Transverse colon (tissue), 4 donors: ENCODE measurements around the gene FHAD1. TPM values are rescaled to one million over a fixed set of nuclear protein-coding genes. Genes with fewer than 3 reads are reported as not detected.

Experiments used
- DNase-seq: peaks from one replicate; pipeline ENCODE4 v3.0.0-alpha.2; 2019
- H3K27ac ChIP-seq, 4 donors: fragments of 200-600 bp; sonication (generic); 2 replicates each; pipeline ENCODE4 v1.5.1; 2016 to 2018; ENCODE audit warnings: inconsistent platforms in 4 of 4
- H3K27me3 ChIP-seq: fragments of 200-600 bp; sonication (generic); 2 replicates; pipeline ENCODE4 v1.5.1; 2017; ENCODE audit warnings: inconsistent platforms
- H3K36me3 ChIP-seq, 4 donors: fragments of 200-600 bp; sonication (generic); 2 replicates each; pipeline ENCODE4 v1.5.1; 2017 to 2019; ENCODE audit warnings: inconsistent platforms in 4 of 4
- H3K4me1 ChIP-seq, 4 donors: fragments of 200-600 bp; sonication (generic); 2 replicates each; pipeline ENCODE4 v1.5.1; 2017 to 2020; ENCODE audit warnings: inconsistent platforms in 4 of 4
- H3K4me3 ChIP-seq, 4 donors: fragments of 200-600 bp; sonication (generic); 1 replicate in 1 of 4; 2 replicates in 3 of 4; pipeline versions ENCODE4 v1.5.1 to v1.6.1; 2017 to 2019; ENCODE audit warnings: inconsistent platforms in 4 of 4
- H3K9me3 ChIP-seq, 2 donors: fragments of 200-600 bp; sonication (generic); 2 replicates each; pipeline ENCODE4 v1.5.1; 2017 to 2019; ENCODE audit warnings: inconsistent platforms in 2 of 2
- EP300 ChIP-seq: sonication (generic); formaldehyde crosslinking; IDR thresholded peaks from one replicate; pipeline ENCODE4 v1.6.1; 2017; ENCODE audit warnings: antibody characterized with exemption, low read depth
- POLR2A ChIP-seq: fragments of 450-650 bp; IDR thresholded peaks from one replicate; pipeline ENCODE4 v1.6.1; 2016; ENCODE audit warnings: antibody characterized with exemption, mild to moderate bottlenecking, moderate library complexity
- POLR2AphosphoS5 ChIP-seq, 3 donors: sonication (generic); formaldehyde crosslinking; IDR thresholded peaks; one replicate each; pipeline ENCODE4 v1.6.1; 2016; ENCODE audit warnings: antibody characterized with exemption in 3 of 3
- WGBS, 2 donors: methylation state at CpG; one replicate each; pipeline ENCODE4 v1.1.5; 2018; ENCODE audit warnings: low coverage in 1 of 2; 5-methylcytosine and 5-hydroxymethylcytosine counted together
- in situ Hi-C, 4 donors: fragments of 200-750 bp; cut with MboI; loops; one replicate each; pipeline versions ENCODE4 v1.15.0 to v1.15.1; 2017; ENCODE audit warnings: low sequenced_read_pairs in 3 of 4, low pct_ligation_motif_present in 1 of 4, low pct_unique_long_range_greater_than_20kb in 1 of 4
- intact Hi-C: fragments of 100-400 bp; cut with DNase I; formaldehyde crosslinking; loops from one replicate; pipeline ENCODE4 v1.15.1; 2023; ENCODE audit warnings: low total_unique reads
- total RNA-seq, 4 donors: library from RNA; depleted of rRNA; stranded (reverse); fragments of >200 nt; gene quantifications; one replicate each; pipeline ENCODE4 v1.1.0, GENCODE V29; 2016
- TF ChIP-seq, protein P1 (sequence below), 5 experiments: fragments of 200-600 bp in 3 of 5; fragments of 450-650 bp in 2 of 5; sonication (generic) in 3 of 5; IDR thresholded peaks; 1 replicate in 2 of 5; 2 replicates in 3 of 5; pipeline ENCODE4 v1.5.1; 2016 to 2017; ENCODE audit warnings: antibody characterized with exemption in 5 of 5, inconsistent platforms in 3 of 5, mild to moderate bottlenecking in 2 of 5, moderate library complexity in 1 of 5

The FHAD1 gene
- total RNA-seq, 4 donors from 2014 or later, result 0.75 to 0.82 TPM; not detected in 2

DNA sequence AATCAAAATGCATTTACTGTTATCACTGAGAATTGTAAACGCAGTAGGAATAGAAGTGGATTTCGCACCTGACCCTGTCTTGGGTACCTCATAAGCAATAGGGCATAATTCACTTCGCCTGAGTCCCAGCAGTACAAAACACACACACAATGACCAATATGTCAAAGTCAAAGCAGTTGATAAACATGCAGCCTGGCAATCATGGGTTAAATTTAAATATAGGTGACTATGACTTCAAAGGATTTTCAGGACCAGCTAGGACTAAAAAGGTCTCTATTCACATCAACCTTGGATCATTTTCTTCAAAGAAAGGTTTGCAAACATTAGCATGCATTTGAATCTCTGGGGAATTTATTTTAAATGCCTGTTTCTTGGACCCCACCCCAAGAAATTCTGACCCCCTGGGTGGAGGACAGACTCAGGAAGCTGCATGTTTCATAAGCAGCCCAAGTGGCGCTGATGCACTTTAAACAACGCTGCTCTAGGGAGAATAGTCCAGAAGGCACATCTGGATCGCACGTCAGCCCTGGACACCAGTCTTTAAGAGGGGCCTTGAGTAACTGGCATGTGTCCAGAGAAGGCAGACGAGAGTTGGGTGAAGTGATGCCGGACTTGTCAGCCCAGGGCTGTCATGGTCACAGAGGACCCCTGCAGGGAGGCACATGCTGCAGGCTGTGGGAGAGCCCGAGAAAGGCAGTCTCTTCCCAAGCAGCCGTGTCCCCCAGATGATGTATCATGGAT, 107.0 kb downstream of the FHAD1 start:
- in situ Hi-C loops (no loop called here), intact Hi-C loops (no loop called here)
- no peak for DNase-seq
- Histone ChIP-seq H3K27ac (no peak overlapping the region), H3K4me3 (no peak overlapping the region), H3K36me3 (no peaks in the 10 kb centered on the region), H3K27me3 (no peaks in the 10 kb centered on the region), H3K4me1 (peaks cover 5 to 38% (median 25%) of the 10 kb centered on the region in 4 donors), H3K9me3 (no peaks in the 10 kb centered on the region)
- 73 to 83% methylated on average over 5 to 11 of the region's 11 CpGs for WGBS, 2 donors
- TF ChIP-seq POLR2AphosphoS5 (IDR thresholded peaks at IDR 0.05) (no peak), EP300 (no peak), POLR2A (no peak)
- TF ChIP-seq, protein P1, sequence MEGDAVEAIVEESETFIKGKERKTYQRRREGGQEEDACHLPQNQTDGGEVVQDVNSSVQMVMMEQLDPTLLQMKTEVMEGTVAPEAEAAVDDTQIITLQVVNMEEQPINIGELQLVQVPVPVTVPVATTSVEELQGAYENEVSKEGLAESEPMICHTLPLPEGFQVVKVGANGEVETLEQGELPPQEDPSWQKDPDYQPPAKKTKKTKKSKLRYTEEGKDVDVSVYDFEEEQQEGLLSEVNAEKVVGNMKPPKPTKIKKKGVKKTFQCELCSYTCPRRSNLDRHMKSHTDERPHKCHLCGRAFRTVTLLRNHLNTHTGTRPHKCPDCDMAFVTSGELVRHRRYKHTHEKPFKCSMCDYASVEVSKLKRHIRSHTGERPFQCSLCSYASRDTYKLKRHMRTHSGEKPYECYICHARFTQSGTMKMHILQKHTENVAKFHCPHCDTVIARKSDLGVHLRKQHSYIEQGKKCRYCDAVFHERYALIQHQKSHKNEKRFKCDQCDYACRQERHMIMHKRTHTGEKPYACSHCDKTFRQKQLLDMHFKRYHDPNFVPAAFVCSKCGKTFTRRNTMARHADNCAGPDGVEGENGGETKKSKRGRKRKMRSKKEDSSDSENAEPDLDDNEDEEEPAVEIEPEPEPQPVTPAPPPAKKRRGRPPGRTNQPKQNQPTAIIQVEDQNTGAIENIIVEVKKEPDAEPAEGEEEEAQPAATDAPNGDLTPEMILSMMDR (IDR thresholded peaks at IDR 0.05), result no peak

DNA sequence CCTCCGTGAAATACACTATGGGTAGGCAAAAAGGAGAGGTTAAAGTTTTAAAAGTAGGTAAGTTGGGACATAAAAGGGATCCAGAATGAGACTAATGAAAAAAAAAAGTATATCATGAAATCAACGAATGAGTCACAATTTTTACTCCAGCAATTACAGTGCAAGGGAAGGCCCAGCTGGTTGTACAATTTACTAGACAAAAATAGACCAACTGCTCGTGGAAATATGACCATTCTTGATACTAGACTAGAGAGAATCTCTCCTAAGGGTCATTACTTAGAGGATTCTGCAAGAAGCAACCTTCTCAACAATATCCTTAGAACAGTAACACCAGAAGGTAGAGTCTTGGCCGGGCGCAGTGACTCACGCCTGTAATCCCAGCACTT, 107.5 kb downstream of the FHAD1 start:
- TF ChIP-seq EP300, result no peak
- TF ChIP-seq, protein P1 (IDR thresholded peaks at IDR 0.05), result no peak
- WGBS, 2 donors, result 21 to 72% methylated on average over 2 to 6 of the region's 6 CpGs
- Histone ChIP-seq H3K27me3 (no peaks in the 10 kb centered on the region), H3K27ac (no peak overlapping the region), H3K9me3 (no peaks in the 10 kb centered on the region), H3K36me3 (no peaks in the 10 kb centered on the region), H3K4me3 (no peak overlapping the region), H3K4me1 (peaks cover 5 to 39% (median 25%) of the 10 kb centered on the region in 4 donors)
- in situ Hi-C loops (no loop called here), intact Hi-C loops (no loop called here)
- DNase-seq, result no peak

DNA sequence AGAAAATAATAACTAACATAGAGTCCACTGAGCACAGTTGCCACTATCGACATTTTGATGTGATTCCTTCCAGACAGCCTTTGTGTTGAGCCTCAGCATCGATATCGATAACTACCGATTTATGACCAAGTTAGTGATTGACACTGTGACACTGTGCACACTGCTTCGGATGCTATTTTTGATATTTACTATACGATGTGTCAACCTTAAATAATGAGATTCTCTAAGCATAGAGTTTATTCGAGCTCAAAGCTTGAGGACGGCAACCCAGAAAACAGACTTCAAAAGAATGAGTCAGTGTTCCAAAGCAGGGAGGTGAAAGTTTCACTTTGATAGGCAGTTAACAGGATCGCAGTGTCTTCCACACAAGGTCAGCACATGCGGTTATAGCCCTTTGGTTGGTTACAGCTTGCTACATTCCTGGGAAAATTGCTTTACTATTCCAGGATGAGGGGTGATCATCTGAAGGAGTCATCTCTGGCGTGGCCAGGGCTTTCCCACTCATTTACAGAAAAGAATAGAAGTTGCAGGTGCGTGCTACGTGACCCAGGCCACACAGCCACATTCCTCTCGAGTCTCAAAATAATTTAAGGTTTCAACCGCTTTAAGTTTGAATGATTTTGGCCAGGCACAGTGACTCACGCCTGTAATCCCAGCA, 109.1 kb downstream of the FHAD1 start:
- Histone ChIP-seq H3K4me1 (peaks cover 5 to 26% (median 13%) of the 10 kb centered on the region in 4 donors), H3K27ac (no peak overlapping the region), H3K27me3 (no peaks in the 10 kb centered on the region), H3K4me3 (no peak overlapping the region), H3K9me3 (no peaks in the 10 kb centered on the region), H3K36me3 (no peaks in the 10 kb centered on the region)
- intact Hi-C loops (no loop called here), in situ Hi-C loops (no loop called here)
- TF ChIP-seq POLR2A (no peak), POLR2AphosphoS5 (IDR thresholded peaks at IDR 0.05) (no peak), EP300 (no peak)
- TF ChIP-seq, protein P1 (IDR thresholded peaks at IDR 0.05), result no peak
- WGBS, 2 donors, result 83 to 85% methylated on average over 11 to 16 of the region's 16 CpGs
- DNase-seq, result no peak

DNA sequence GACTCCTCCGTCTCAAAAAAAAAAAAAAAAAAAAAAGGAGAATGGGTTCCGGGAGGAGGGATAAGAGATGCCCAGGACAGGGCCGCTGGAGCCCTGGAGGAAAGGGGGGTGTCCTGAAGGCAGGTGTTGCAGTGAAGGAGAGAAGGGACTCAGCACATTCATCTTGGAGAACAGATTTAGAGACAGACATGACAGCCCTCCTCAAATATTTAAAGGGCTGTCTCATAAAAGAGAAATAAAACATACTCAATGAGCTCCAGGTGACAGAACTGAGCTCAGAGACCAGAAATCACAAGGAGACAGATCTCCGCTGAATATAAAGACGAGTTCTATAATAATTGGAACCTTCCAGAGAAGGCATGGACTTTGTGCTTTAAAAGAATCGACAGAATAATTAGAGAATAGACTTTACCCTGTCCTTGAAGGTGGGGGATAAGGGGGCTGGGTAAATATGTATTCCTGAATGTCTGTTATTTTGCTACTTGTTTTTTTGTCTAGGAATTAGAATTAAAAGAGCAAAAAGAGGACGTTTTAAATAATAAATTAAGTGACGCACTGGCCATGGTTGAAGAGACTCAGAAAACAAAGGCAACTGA, 110.7 kb downstream of the FHAD1 start:
- in situ Hi-C loops (no loop called here), intact Hi-C loops (no loop called here)
- TF ChIP-seq EP300 (no peak), POLR2AphosphoS5 (IDR thresholded peaks at IDR 0.05) (no peak), POLR2A (no peak)
- TF ChIP-seq, protein P1 (IDR thresholded peaks at IDR 0.05), result no peak
- H3K27me3 ChIP-seq, result no peaks in the 10 kb centered on the region
- H3K4me3 ChIP-seq, result no peak overlapping the region
- H3K4me1 ChIP-seq, result peaks cover 0 to 10% (median 2%) of the 10 kb centered on the region in 4 donors
- no peak overlapping the region for H3K27ac ChIP-seq
- H3K36me3 ChIP-seq, result no peaks in the 10 kb centered on the region
- 81 to 85% methylated on average over 6 to 8 of the region's 8 CpGs for WGBS, 2 donors
- no peaks in the 10 kb centered on the region for H3K9me3 ChIP-seq
- no peak for DNase-seq
